GM18508 (cell line): Measurements from ENCODE around the gene ARAF.
A peak's percentile ranks its signal among the peaks of the same experiment; 100 is the strongest.
"Not testable (repeated sequence)": the region's sequence is repeated elsewhere in the genome, so short reads cannot be mapped to it uniquely, and the experiment has no call there.

Experiments
- ATAC-seq: cut with Tn5 transposase; IDR thresholded peaks from one replicate; pipeline ENCODE4 v1.9.1; 2021; ENCODE audit warnings: moderate number of reproducible peaks; ENCODE audit not compliant: insufficient read depth, unreplicated experiment

The ARAF gene

GRCh38 chrX:47560934-47561658 lies at the start of gene ARAF:
TSS of gene ARAF (plus strand) at chrX:47561205. CDS start at chrX:47562968, 1,763 bp downstream.
- peak; percentile 59 for ATAC-seq

DNA sequence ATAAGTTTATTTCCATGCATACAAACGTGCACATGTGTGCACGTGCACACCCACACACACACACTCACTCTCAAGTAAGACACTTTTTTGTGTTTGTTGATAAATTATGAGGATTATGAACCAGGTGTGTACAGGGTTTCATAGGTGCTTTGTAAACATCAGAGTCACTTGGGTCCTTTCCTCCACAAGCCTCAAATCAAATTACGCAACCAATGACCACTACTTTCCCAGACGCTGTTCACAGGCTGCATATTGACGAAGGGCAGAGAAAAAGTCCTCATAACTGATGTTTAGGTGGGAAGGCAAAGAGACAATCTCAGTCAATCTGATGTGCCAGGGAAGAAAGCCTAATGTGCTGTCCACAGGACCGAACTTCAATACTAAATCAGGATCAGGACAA lies 48.6 kb upstream of the ARAF start:
- not testable (repeated sequence) for ATAC-seq

- ATAC-seq, result not testable (repeated sequence)
These were observed 47.7 kb upstream of the ARAF start for GRCh38 chrX:47513034-47513965.

GRCh38 chrX:47514533-47515235 lies 46.3 kb upstream of the ARAF start:
- no peak for ATAC-seq

DNA sequence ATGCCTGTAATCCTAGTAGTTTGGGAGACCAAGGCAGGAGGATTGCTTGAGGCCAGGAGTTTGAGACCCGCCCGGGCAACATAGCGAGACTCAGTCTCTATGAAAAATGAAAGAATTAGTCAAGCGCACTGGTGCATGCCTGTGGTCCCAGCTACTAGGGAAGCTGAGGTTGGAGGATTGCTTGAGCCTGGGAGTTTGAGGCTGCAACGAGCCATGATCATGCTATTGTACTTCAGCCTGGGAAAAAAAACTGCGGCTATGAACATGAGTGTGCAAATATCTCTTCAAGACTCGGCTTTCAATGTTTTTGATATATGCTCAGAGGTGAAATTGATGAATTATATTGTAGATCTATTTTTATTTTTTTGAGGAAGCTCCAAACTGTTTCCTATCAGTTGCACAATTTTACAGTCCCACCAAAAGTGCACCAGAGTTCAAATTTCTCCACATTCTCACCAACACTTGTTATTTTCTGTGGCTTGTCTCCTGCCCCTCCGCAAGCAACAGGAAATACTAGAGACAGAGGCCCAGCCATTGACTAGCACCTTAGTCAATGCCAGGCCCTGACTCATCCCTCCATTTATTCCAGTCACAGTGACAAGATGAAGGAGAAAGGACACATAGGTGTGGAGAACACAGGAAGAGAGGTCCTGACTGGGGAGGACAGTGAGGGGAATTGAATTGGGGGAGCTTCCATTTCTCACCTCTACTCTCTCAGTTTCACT lies 44.9 kb upstream of the ARAF start:
- no peak for ATAC-seq

- ATAC-seq, result no peak
These were observed 42.9 kb upstream of the ARAF start for GRCh38 chrX:47518144-47518543.

- no peak for ATAC-seq
These were observed 37.7 kb upstream of the ARAF start for GRCh38 chrX:47523297-47523696.

DNA sequence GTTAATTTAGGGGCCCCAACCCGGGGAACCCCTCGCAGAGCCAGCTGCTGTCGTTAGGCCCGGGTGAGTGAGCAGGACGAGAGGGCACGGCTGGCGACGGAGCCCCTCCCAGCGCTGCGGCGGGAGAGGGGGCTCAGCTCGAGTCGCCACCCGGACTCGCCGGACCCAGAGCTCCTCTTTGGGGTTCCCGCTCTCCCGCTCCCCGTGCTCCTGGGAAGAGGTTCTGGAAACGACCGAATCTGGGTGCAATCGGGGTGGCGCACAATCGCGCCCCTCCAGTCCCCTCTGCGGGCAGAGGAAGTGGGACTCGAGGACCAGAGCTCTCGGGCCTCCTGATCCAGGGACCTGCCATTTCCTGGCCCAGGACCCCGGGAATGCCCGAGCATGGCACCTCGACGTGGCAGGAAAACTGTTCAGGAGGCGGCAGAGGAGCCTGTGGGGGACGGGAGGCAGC lies 37.3 kb upstream of the ARAF start:
- no peak for ATAC-seq

DNA sequence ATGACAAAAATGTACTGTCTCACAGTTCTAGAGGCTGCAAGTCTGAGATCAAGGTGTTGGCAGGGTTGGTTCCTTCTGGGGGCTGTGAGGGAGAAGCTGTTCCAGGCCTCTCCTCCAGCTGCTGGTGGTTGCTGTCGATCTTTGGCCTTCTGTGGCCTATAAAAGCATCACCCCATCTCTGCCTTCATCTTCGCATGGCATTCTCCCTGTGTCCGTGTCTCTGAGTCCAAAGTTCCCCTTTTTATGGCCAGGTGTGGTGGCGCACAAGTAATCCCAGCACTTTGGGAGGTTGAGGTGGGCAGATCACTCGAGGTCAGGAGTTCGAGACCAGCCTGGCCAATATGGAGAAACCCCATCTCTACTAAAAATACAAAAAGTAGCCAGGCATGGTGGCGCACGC lies 31.5 kb upstream of the ARAF start:
- ATAC-seq, result no peak

GRCh38 chrX:47530049-47530448 lies 31.0 kb upstream of the ARAF start:
- no peak for ATAC-seq

DNA sequence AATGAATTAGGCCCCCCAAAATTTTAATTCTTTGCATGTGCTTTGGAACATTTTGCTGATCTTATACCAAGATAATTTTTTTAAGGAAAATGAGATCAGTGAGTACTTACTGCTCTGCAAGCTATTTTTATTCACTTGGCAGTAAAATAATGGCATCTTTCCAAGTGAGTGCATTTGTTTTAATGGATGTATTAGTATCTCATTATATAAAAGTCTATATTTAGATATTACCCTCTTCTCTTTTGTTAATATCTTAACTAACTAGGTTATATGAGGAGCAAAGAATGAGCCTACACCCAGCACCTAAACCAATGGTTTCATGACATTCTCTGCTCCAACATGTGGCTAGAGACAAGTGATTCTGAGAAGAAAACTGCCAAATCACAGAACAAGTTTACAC lies 21.1 kb upstream of the ARAF start:
- no peak for ATAC-seq

- no peak for ATAC-seq
These were observed 20.1 kb upstream of the ARAF start for GRCh38 chrX:47540754-47541538.

DNA sequence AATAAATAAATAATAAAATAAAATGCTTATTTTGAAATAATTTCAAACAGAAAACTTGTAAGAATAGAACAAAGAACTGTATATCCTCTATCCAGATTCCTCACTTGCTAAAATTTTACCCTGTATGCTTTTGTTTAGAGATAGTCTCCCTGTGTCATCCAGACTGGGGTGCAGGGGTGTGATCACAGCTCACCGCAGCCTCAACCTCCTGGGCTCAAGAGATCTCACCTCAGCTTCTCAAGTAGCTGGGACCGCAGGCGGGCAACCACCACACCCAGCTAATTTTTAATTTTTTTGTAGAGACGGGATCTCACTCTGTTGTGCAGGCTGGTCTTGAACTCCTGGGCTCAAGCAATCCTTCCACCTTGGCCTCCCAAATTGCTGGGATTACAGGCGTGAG lies 17.5 kb upstream of the ARAF start:
- no peak for ATAC-seq

DNA sequence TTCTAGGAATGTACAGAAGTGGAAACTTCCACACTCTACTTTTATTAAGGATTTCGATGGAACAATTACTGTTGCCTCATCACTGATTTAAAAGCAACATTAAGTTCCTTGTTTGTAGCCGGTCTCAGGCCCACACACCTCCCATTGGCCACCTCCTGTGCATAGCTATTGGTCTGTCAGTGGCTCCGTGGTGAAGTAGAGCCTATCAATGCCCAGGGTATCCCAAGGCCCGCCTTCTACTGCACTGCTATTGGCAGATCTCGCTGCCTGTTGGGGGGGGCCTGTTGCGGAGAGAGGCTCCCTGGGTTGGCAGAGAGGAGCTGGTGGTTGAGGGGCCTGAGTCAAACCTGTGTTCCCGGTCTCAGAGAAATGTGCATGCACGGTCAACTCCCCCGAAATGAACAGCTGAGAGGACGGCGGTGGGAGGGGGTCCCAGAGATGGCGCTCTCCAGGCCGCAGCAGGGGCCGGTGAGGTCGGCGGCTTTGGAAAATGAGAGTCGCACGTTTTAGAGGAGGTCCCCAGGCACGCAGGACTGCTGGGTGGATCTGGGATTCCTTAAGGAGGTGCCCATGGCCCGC lies 4.9 kb upstream of the ARAF start:
- peak; percentile 93 for ATAC-seq

GRCh38 chrX:47558436-47558835 lies 2.6 kb upstream of the ARAF start:
- ATAC-seq, result no peak

DNA sequence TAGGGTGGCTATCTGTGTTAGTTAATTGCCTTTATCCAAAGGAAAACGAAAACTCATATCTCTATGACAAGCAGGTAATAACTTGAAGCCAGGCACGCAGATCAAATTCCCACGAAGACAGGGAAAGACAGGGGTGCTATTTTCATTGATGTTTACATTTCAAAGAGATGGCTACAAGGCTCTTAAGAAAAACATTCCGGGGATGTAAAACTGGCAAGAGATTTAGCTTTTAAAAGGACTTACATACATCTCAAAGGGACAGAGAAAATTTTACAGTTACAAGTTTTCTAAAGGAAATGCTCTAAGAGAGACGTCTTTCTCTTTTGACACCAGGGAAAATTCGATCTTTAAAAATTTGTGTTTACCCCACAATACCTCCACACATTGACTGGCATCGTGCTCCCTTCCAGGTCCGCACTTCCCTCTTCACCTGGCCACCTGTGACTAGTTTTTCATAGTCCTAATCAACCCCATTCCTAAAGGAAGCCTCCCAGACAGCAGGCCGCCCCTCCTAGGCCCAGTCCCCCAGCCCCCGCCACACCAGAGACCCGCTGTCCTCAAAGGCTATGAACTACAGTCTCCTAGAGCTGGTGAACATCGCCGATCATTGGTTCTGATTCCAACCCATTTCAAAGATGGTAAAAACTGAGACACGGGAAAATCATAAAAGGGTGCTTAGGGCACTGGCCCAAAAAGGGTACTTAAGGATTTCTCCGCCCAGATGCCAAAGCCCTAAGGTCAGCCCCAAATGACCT lies 649 bp upstream of the ARAF start:
- no peak for ATAC-seq

- no peak for ATAC-seq
These were observed 700 bp downstream of the ARAF start for GRCh38 chrX:47561659-47562151.

GRCh38 chrX:47562615-47563243 lies 1.7 kb downstream of the ARAF start:
- no peak for ATAC-seq
